Muscle of leg (tissue), 11 donors: ENCODE measurements around the gene MYOZ1. TPM values are rescaled to one million over a fixed set of nuclear protein-coding genes. Genes with fewer than 3 reads are reported as not detected.

Experiments
- DNase-seq: peaks from one replicate; pipeline ENCODE4 v3.0.0; 2013
- H3K27ac ChIP-seq: one replicate; pipeline ENCODE4 v1.5.1; 2013; ENCODE audit warnings: mild to moderate bottlenecking, low read length, control low read depth
- H3K27me3 ChIP-seq: one replicate; pipeline ENCODE4 v1.6.1; 2013; ENCODE audit warnings: low read length; ENCODE audit not compliant: control insufficient read depth, insufficient read depth
- H3K36me3 ChIP-seq: one replicate; pipeline ENCODE4 v1.6.1; 2013; ENCODE audit warnings: low read length; ENCODE audit not compliant: control insufficient read depth, insufficient read depth
- H3K4me1 ChIP-seq: one replicate; pipeline ENCODE4 v1.6.1; 2013; ENCODE audit warnings: low read length; ENCODE audit not compliant: control insufficient read depth, insufficient read depth
- H3K4me3 ChIP-seq: one replicate; pipeline ENCODE4 v1.5.1; 2013; ENCODE audit warnings: low read length, control low read depth
- H3K9me3 ChIP-seq: replicated peaks from 2 replicates; pipeline ENCODE4 v1.6.1; 2013; ENCODE audit warnings: low read depth, low read length; ENCODE audit not compliant: control insufficient read depth
- WGBS: methylation state at CpG from one replicate; pipeline ENCODE4 v1.1.5; 2013; ENCODE audit warnings: missing lambda C conversion rate; ENCODE audit not compliant: insufficient coverage; 5-methylcytosine and 5-hydroxymethylcytosine counted together
- polyA plus RNA-seq, 8 donors: library from polyadenylated mRNA; unstranded; fragments of 120-200 nt; gene quantifications; one replicate each; pipeline versions ENCODE4 v1.2.1 to v1.2.3, GENCODE V29; 2013; ENCODE audit warnings: inconsistent platforms in 1 of 8, low replicate concordance in 1 of 8; ENCODE audit not compliant: insufficient read length in 8 of 8, insufficient read depth in 1 of 8
- total RNA-seq: library from RNA; stranded (reverse); fragments of 120-200 nt; gene quantifications from one replicate; pipeline ENCODE4 v1.2.4, GENCODE V29; 2013

MYOZ1 gene
- total and polyA plus RNA-seq, 9 donors = 201 to 638 (median 501) TPM

DNA sequence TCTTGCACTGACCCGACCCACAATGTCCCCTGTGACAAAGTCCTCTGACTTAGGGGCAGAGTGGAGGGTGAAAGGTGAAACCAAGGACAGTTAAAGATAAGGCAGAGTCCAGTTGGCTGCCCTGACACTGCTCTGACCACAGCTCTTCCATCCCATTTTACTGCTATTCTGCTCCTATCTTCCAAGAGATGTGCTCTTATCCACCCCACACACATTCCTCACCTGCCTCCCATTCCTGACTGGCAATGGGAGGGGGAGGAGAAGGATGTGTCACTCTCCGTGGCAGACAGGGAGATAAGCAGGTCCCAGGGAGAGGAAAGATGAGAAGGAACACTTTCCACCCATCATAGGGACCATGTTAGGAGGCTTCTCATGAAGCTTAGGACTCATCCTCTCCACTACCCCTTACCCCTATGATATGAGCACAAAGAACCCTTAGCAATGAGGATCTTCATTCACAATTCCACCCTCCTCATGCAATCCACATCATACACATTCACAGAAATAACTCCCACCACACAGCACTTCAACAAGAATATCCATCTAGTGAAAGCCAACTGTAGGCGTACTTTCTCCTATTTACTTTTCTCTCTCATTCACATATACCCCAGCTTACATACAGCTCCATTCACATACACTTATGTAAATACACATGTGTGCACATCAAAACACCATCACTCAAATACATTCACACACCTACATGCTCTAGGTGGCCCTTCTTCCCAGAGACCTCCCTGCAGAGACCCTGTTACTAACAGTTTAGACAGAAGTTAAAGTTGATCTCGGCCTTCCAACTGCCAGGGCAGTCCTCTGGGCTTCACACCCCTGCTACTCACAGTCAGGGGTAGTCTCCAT lies 7.9 kb upstream of the MYOZ1 start:
- 100% methylated on average over 1 of the region's 4 CpGs for WGBS
- Histone ChIP-seq H3K36me3 (peaks cover 35% of the 10 kb centered on the region), H3K9me3 (no peaks in the 10 kb centered on the region), H3K4me3 (peak overlapping the region; percentile 81), H3K4me1 (peaks cover 46% of the 10 kb centered on the region), H3K27ac (peak overlapping the region; percentile 94), H3K27me3 (no peaks in the 10 kb centered on the region)
- DNase-seq = no peak

GRCh38 chr10:73647875-73648651 lies 6.8 kb upstream of the MYOZ1 start:
- no peak for DNase-seq
- Histone ChIP-seq H3K9me3 (no peaks in the 10 kb centered on the region), H3K27ac (peak overlapping the region; percentile 59), H3K36me3 (peaks cover 26% of the 10 kb centered on the region), H3K4me1 (peaks cover 49% of the 10 kb centered on the region), H3K4me3 (peak overlapping the region; percentile 81), H3K27me3 (no peaks in the 10 kb centered on the region)
- WGBS = 17% methylated on average over 35 of the region's 35 CpGs

- Histone ChIP-seq H3K27ac (peak overlapping the region; percentile 59), H3K9me3 (no peaks in the 10 kb centered on the region), H3K4me3 (peak overlapping the region; percentile 81), H3K36me3 (peaks cover 20% of the 10 kb centered on the region), H3K4me1 (peaks cover 47% of the 10 kb centered on the region), H3K27me3 (no peaks in the 10 kb centered on the region)
- 0% methylated on average over 17 of the region's 32 CpGs for WGBS
- peak; percentile 84 for DNase-seq
Measured at GRCh38 chr10:73647211-73647874, 6.1 kb upstream of the MYOZ1 start.

GRCh38 chr10:73646598-73647041 lies 5.3 kb upstream of the MYOZ1 start:
- no peak for DNase-seq
- Histone ChIP-seq H3K27ac (peak overlapping the region; percentile 51), H3K9me3 (no peaks in the 10 kb centered on the region), H3K4me3 (no peak overlapping the region), H3K27me3 (no peaks in the 10 kb centered on the region), H3K36me3 (peaks cover 20% of the 10 kb centered on the region), H3K4me1 (peaks cover 52% of the 10 kb centered on the region)
- 72% methylated on average over 8 of the region's 9 CpGs for WGBS

GRCh38 chr10:73645251-73645650 lies 4.0 kb upstream of the MYOZ1 start:
- H3K4me1 ChIP-seq = peaks cover 49% of the 10 kb centered on the region
- H3K9me3 ChIP-seq = no peaks in the 10 kb centered on the region
- no peak overlapping the region for H3K27ac ChIP-seq
- no peak for DNase-seq
- peaks cover 15% of the 10 kb centered on the region for H3K36me3 ChIP-seq
- H3K27me3 ChIP-seq = no peaks in the 10 kb centered on the region
- WGBS = 72% methylated on average over 2 of the region's 3 CpGs
- no peak overlapping the region for H3K4me3 ChIP-seq

DNA sequence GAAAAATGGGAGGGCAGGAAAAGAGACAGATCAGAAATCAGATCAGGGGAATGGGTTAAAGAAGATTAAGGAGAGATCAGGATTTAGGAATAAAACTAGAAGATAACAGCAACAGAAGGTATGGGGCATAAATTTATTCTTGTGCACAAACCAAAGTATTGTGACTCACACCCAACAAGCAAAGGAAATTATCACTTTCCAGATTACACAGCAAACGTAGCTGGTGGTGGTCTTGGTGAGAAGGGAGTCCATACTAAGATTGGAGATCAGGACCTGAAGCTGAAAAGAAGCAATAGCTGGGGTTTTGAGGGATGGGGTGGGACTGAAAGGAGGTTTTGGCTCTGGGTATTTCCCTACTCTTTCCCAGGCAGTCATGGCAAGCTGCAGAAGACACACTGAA lies 3.5 kb upstream of the MYOZ1 start:
- no peak for DNase-seq
- no peak overlapping the region for H3K4me3 ChIP-seq
- peaks cover 49% of the 10 kb centered on the region for H3K4me1 ChIP-seq
- H3K27me3 ChIP-seq = no peaks in the 10 kb centered on the region
- no CpG with 5 or more reads among the region's 1 CpG for WGBS
- no peaks in the 10 kb centered on the region for H3K9me3 ChIP-seq
- no peak overlapping the region for H3K27ac ChIP-seq
- H3K36me3 ChIP-seq = peaks cover 11% of the 10 kb centered on the region

- Histone ChIP-seq H3K4me3 (no peak overlapping the region), H3K36me3 (peaks cover 11% of the 10 kb centered on the region), H3K27ac (no peak overlapping the region), H3K27me3 (no peaks in the 10 kb centered on the region), H3K9me3 (no peaks in the 10 kb centered on the region), H3K4me1 (peaks cover 49% of the 10 kb centered on the region)
- peak; percentile 82 for DNase-seq
- WGBS = 22% methylated on average over 3 of the region's 5 CpGs
Measured at GRCh38 chr10:73644015-73644743, 2.9 kb upstream of the MYOZ1 start.

DNA sequence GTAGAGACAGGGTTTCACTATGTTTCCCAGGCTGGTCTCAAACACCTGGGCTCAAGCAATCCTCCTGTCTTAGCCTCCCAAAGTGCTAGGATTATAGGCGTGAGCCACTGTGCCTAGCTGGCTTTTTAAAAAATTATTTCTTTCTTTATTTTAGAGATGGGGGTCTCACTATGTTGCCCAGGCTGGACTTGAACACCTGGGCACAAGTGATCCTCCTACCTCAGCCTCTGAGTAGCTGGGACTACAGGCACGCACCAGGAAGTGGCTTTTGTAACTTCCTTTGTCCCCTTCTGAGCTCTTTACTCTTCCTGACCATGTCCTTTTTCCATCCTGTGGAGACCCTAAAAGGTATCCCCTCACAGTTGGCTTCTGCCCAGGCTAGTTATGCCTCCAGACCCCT lies 2.1 kb upstream of the MYOZ1 start:
- Histone ChIP-seq H3K27me3 (no peaks in the 10 kb centered on the region), H3K36me3 (peaks cover 7% of the 10 kb centered on the region), H3K4me1 (peaks cover 42% of the 10 kb centered on the region), H3K9me3 (no peaks in the 10 kb centered on the region), H3K27ac (no peak overlapping the region), H3K4me3 (no peak overlapping the region)
- WGBS = 67% methylated on average over 1 of the region's 2 CpGs
- no peak for DNase-seq

DNA sequence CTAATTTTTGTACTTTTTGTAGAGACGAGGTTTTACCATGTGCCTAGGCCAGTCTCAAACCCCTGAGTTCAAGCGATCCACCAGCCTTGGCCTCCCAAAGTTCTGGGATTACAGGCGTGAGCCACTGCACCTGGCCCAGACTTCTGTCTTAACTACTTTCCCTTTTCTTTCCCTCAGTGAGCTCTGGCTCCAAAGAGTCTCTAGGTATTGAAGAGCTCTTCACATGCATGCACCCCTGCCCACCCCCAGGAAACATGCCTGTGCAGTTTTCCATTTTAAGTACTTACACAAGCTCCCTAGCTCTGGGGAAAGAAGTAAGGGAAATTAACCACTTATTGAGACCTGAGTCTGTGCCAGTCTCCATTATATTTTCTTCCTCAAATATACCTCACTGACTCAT lies 2.0 kb downstream of the MYOZ1 start:
- WGBS = 71% methylated on average over 3 of the region's 3 CpGs
- Histone ChIP-seq H3K9me3 (no peaks in the 10 kb centered on the region), H3K27ac (peak overlapping the region; percentile 71), H3K4me3 (peak overlapping the region; percentile 49), H3K36me3 (peaks cover 13% of the 10 kb centered on the region), H3K27me3 (no peaks in the 10 kb centered on the region), H3K4me1 (peaks cover 45% of the 10 kb centered on the region)
- DNase-seq = no peak
